GM12872 (cell line): ENCODE results near the gene GAS2L3.

ENCODE experiments used
- CTCF ChIP-seq: IDR thresholded peaks from 3 replicates; pipeline ENCODE4 v1.5.1; 2011; ENCODE audit warnings: low read depth, mild to moderate bottlenecking, low read length, moderate library complexity; ENCODE audit not compliant: insufficient read depth

The GAS2L3 gene

GRCh38 chr12:100544165-100544564 lies 29.3 kb upstream of the GAS2L3 start:
- no peak for TF ChIP-seq CTCF

DNA sequence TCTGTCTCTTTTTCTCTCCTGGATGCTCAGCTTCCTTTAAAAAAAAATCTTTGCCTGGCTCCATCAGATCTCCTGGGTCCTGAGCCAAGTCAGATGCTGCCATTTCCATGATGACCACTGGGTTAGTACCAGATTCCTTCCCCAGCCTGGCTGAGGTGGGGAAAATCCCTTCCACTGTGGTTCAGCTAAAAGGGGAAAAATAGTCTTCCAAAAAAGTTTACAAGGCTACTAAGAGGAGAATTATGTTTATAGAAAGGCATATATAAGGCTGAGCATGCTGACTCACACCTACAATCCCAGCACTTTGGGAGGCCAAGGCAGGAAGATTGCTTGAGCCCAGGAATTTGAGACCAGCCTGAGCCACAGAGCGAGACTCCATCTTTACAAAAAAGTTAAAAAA lies 28.4 kb upstream of the GAS2L3 start:
- no peak for TF ChIP-seq CTCF

DNA sequence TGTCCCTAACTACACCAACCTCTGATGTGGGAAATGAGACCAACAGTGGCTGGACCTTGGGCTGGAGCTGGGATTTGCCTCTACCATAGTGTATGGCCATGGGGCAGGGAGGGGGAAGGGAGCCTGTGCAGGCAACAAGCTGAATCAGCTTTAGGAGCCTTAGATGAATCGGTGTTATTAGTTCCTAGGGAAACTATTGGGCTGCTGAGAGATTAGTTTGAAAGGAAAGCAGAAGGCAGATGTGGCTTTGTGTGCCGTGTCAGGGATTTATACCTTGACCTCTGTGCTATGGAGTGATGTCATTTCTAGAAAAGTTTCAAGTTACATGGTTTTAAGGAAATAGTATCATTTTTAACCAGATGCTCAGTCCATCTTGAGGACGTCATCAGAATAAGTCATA lies 19.5 kb upstream of the GAS2L3 start:
- TF ChIP-seq CTCF: no peak

DNA sequence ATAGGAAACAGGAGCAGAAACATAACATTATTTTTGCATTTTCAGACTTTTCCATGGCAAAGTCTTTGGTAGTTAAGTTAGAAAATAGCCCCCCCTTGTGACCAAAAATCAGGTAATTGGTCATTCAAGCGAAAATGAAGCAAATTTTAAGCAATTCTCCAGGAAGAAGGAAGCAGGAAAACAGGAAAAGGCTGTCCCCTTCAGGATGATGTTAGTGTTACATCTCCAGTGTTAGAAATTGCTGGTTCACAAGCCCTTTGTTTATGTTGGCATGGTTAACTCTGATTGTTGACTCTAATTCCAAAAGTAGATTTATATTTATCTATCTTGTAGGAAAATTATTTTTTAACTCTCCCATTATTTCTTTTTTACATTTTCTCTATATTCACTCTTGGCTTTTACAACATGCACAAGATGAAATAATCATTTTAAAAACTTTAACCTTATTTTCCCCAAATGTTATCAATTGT lies 18.8 kb upstream of the GAS2L3 start:
- TF ChIP-seq CTCF: peak; percentile 56

GRCh38 chr12:100555722-100556121 lies 17.8 kb upstream of the GAS2L3 start:
- TF ChIP-seq CTCF: no peak

- TF ChIP-seq CTCF: no peak
Observed at GRCh38 chr12:100557357-100557756, 16.1 kb upstream of the GAS2L3 start.

GRCh38 chr12:100564090-100564489 lies 9.4 kb upstream of the GAS2L3 start:
- TF ChIP-seq CTCF: no peak

GRCh38 chr12:100564905-100565467 lies 8.5 kb upstream of the GAS2L3 start:
- no peak for TF ChIP-seq CTCF
